GM21576 (cell line): ENCODE data around the gene EID1.
"Not testable (repeated sequence)": the region's sequence is repeated elsewhere in the genome, so short reads cannot be mapped to it uniquely, and the experiment has no call there.

Source experiments
- ATAC-seq: cut with Tn5 transposase; IDR thresholded peaks from one replicate; pipeline ENCODE4 v1.9.1; 2021; ENCODE audit warnings: mild to moderate bottlenecking, moderate library complexity; ENCODE audit not compliant: unreplicated experiment

The EID1 gene, protein sequence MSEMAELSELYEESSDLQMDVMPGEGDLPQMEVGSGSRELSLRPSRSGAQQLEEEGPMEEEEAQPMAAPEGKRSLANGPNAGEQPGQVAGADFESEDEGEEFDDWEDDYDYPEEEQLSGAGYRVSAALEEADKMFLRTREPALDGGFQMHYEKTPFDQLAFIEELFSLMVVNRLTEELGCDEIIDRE

DNA sequence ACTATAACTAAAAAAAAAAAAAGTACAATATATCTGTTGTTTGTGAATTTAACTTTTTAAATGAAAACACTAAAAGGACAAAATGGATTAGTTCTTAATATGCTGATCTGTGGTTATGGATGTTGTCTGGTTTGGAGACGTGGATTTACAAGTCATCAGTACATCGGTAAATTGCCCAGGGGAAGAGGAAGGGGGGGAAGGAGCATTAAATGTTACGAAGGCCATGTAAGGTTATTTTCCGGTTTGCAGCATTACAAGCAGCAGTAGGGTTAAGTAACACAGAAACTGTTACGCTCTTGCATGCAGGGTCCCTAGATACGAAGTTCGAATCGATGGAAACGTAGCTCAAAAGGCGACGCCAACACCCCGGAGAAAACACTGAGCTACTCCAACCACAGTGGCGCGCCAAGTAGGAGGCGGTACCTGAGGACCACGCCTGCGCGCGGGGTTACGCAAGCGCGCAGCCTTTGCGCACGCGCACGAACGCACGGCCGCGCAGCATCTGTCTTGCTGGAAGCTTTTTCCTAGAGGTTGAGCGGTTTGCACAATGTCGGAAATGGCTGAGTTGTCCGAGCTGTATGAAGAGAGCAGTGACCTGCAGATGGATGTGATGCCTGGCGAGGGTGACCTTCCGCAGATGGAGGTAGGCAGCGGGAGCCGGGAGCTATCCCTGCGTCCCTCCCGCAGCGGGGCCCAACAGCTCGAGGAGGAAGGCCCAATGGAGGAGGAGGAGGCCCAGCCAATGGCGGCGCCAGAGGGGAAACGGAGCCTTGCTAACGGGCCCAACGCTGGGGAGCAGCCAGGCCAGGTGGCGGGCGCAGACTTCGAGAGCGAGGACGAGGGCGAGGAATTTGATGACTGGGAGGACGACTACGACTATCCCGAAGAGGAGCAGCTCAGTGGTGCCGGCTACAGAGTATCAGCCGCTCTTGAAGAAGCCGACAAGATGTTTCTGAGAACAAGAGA lies at the start of gene EID1:
TSS of gene EID1 (plus strand) at position 505 of the 966 bp plus-strand sequence. CDS start at position 548, 43 bp downstream.
- ATAC-seq, result peak; percentile 93

- ATAC-seq, result no peak
These were observed 49.5 kb upstream of the EID1 start for GRCh38 chr15:48828471-48828870.

- ATAC-seq, result no peak
These were observed 49.0 kb upstream of the EID1 start for GRCh38 chr15:48828906-48829305.

DNA sequence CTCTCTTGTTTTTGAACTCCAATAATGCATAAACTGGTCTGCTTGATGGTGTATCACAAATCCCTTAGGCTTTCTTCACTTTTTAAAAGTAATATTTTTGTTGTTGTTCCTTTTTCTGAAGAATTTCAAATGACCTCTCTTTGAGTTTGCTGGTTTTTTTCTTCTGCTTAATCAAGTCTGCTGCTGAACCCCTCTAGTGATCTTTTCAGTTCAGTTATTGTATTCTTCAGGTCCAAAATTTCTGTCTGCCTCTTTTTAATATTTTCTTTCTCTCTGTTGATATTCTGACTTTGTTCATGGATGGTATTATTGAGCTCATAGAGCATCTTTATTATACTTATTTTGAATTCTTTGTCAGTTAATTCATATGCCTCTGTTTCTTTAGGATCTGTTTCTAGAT lies 45.3 kb upstream of the EID1 start:
- ATAC-seq, result no peak

DNA sequence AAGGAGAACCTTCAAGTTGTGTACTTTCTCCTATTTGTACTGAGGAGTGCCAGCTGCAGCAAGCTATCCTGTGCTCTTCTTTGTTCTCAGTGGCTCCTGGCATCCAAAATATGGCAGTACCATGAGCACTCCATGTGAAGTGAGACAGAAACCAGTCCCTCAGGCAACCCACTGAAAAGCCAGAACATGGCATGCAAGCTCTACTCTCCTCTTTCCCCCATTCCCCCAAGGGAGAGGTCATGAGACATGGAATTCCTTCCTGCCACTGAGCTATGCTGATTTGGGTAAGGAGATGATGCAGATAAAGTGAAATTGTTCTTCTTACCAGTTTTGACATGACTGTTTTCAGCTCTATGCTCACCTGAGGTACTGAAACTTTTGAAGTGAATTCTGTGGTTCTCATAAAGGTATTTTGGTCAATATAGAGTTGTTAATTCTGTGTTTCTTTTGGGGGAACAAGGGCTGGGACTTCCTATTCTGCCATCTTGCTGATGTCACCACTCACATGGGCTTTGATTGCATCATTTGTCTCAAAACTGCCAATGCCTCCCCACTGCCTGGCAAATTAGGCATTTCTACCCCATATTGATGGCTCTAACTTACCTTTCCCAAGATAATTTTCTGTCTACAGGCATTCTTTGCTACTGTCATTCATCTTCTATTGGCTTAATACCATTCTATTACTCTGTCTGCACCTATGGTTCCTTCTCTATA lies 44.3 kb upstream of the EID1 start:
- ATAC-seq, result no peak

GRCh38 chr15:48834756-48835155 lies 43.2 kb upstream of the EID1 start:
- no peak for ATAC-seq

- ATAC-seq, result no peak
These were observed 35.4 kb upstream of the EID1 start for GRCh38 chr15:48842501-48842900.

- no peak for ATAC-seq
These were observed 32.8 kb upstream of the EID1 start for GRCh38 chr15:48845123-48845522.

DNA sequence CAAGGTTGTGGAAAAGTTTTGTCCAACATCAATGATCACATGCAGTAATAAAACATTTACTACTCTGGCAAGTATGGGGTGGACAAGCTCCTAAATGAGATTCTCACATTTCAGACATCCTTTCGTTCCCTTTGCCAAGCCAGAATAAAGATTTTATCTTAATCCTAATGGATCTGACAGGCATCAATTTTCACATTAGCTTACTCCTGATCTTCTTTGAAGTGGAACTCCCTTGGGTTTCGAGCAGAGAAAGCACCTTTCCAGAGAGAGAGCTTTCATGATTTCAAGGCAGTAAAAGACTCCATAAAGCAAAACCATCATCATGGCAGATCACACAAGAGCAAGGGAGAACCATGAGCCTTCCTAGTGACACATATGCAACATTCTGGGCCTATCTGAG lies 27.3 kb upstream of the EID1 start:
- no peak for ATAC-seq

- no peak for ATAC-seq
These were observed 26.0 kb upstream of the EID1 start for GRCh38 chr15:48851956-48852355.

DNA sequence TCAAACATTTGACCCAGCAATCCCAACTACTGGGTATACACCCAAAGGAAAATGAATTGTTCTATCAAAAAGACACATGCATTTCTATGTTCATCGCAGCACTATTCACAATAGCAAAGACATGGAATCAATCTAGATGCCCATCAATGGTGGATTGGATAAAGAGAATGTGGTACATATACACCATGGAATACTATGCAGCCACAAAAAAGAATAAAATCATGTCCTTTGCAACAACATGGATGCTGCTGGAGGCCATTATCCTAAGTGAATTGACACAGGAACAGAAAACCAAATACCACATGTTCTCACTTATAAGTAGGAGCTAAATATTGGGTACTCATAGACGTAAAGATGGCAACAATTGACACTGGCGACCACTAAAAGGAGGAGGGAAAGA lies 23.5 kb upstream of the EID1 start:
- ATAC-seq, result not testable (repeated sequence)

- ATAC-seq, result no peak
These were observed 22.2 kb upstream of the EID1 start for GRCh38 chr15:48855501-48856440.

DNA sequence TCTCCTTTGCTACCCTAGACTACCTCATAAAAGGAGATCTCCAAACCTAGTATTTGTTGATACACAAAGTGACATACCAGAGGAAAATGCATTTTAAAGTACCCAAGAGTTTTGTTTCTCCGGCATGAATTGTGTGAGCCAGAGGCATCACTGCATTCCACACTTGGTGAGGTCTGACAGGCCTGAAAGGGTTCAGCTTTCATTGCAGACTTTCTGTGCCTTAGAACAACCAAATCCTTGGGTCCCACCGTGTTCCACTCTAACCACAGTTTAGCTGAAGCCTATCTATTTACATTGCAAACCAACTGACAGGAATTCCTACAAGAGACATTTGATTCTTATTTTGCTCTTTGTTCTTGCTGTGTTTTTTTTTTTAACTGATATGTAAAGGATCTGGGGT lies 21.0 kb upstream of the EID1 start:
- ATAC-seq, result no peak

DNA sequence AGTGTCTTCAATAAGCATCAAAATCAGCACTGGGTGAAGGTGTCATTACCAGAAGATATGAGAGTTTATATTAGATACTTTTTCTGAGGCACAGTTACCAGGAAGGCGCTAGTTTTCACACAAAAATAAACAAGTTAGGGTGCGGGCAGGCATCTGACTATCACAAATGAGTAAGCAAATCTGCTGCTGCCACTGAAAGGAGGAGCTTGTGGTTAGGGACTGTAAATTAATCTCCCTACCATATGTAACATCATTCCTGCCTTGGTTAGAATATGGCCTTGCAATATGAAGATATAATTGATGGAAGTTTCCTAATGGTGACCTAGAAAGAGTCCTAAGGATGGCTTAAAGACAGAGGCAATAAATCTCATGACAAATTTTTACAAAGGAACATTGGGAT lies 19.5 kb upstream of the EID1 start:
- no peak for ATAC-seq

GRCh38 chr15:48859426-48859825 lies 18.5 kb upstream of the EID1 start:
- ATAC-seq, result no peak

GRCh38 chr15:48861813-48862431 lies 16.0 kb upstream of the EID1 start:
- no peak for ATAC-seq

DNA sequence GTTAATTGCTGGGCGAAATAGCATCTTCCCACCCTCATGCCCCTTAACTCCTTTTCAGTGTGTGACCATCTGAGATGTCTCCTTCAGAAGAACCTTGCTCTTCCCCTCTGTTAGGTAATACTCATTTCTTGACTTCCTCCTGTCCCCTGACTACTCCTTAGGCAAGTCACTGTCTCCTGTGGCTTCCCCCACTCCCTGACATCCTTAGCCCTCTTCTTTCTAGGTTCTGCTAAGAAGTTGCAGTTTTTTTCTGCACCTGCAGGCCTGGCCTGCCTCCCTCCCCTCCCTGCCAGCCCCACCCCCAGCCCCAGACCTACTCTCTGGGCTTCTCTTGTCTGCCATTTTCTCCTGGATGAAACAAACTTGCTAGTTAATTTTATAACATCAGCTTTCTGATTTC lies 15.2 kb upstream of the EID1 start:
- no peak for ATAC-seq

DNA sequence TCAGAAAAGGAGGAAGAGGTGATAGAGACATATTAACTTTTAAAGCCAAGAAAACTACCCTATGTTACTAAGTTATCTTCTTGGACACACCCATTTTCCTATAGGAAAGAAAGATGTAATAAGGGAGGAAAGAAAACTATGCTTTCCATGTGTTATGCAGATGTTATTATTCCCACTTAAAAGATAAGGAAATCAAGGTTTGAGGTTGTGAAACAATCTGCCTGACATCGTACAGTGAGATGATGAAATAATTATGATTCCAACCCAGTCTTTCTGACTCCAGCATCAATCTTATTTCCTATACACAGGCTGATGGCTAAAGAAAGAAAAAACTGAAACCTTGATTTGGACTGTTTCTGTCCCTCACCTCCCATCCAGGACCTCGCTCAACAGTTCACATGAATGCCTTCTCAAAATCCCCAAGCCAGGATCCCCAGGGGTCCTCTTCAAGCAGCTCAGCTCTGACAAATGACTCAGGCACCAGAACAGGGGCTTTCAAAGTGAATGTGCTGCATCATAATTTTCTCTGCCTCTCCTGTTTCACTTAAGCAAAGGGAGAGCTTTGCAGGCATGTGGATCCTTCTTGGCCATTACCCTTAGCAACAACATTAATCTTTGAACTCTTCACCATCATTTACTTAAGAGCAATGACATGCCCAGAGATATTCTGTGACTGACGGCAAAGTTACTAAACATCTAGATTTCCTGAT lies 12.4 kb upstream of the EID1 start:
- no peak for ATAC-seq

GRCh38 chr15:48866141-48866563 lies 11.8 kb upstream of the EID1 start:
- no peak for ATAC-seq
